Measurements from ENCODE around the gene CPNE5. TPM values are rescaled to one million over a fixed set of nuclear protein-coding genes. Genes with fewer than 3 reads are reported as not detected.

The CPNE5 gene
- total and polyA plus RNA-seq, 2 of the 4 experiments (the other 2 are of a cell fraction), result 0.07 TPM; not detected in 1

GRCh38 chr6:36777801-36778200 is 61.4 kb downstream of the CPNE5 start:
- Histone ChIP-seq H3K4ac (ENCODE audit: low read depth, low read length) (no peak overlapping the region), H3K18ac (ENCODE audit: low read depth, low read length) (no peak overlapping the region), H3K9ac (ENCODE audit: low read depth, low read length) (no peak overlapping the region), H3K4me3 (ENCODE audit: insufficient read depth, low read depth, low read length) (no peak overlapping the region), H2BK120ac (ENCODE audit: low read depth, low read length) (no peak overlapping the region), H2AK9ac (replicated peaks; ENCODE audit: low read depth, low read length, poor library complexity) (no peak overlapping the region), H3K23ac (ENCODE audit: low read depth, low read length) (no peak overlapping the region), H3K9me3 (ENCODE audit: control insufficient read depth, insufficient read depth, low read length) (no peaks in the 10 kb centered on the region), H3K79me1 (ENCODE audit: low read depth in 1 of 2, low read length in 2 of 2) (no peaks in the 10 kb centered on the region), H3K14ac (replicated peaks; ENCODE audit: low read depth, low read length) (no peak overlapping the region), H3K27me3 (ENCODE audit: control insufficient read depth, insufficient read depth, low read length) (peaks cover 44% of the 10 kb centered on the region), H2BK15ac (ENCODE audit: low read depth, low read length) (no peak overlapping the region), H4K8ac (ENCODE audit: low read depth in 2 of 2, low read length in 2 of 2) (no peak overlapping the region), H3K27ac (ENCODE audit: insufficient read depth, low read length) (no peak overlapping the region), H4K5ac (ENCODE audit: low read depth, low read length) (no peak overlapping the region), H2AFZ (replicated peaks; ENCODE audit: low read length, poor library complexity) (no peak overlapping the region), H4K91ac (ENCODE audit: insufficient read depth, low read depth, low read length) (no peak overlapping the region), H3K4me2 (ENCODE audit: low read depth, low read length) (no peak overlapping the region), H3K4me1 (ENCODE audit: control insufficient read depth, insufficient read depth, low read length) (no peaks in the 10 kb centered on the region), H2BK5ac (ENCODE audit: low read depth, low read length, poor library complexity, severe bottlenecking) (no peak overlapping the region), H3K36me3 (ENCODE audit: control insufficient read depth, insufficient read depth, low read length) (no peaks in the 10 kb centered on the region), H3K9me1 (ENCODE audit: insufficient read depth, low read length) (peaks cover 6% of the 10 kb centered on the region), H2BK20ac (ENCODE audit: low read depth, low read length) (no peak overlapping the region), H2AK5ac (ENCODE audit: low read depth, low read length) (no peak overlapping the region), H4K20me1 (ENCODE audit: insufficient read depth, low read length) (no peaks in the 10 kb centered on the region), H3K56ac (ENCODE audit: extremely low read depth, insufficient read depth, low read length) (no peak overlapping the region)
- DNase-seq (no peak), ATAC-seq (ENCODE audit: low read depth) (no peak)
- dilution Hi-C loops (cut with HindIII; ENCODE audit: low sequenced_read_pairs, unreplicated experiment), result no loop called here
- BruUV-seq (replicated peaks), result no TSS peak
- WGBS, 2 experiments (ENCODE audit: extremely low coverage in 2 of 2, insufficient read length in 1 of 2), result 57% methylated on average over 2 of the region's 5 CpGs; no CpG with 5 or more reads in 1 of the 2 experiments
- intact Hi-C loops (cut with micrococcal nuclease), result no loop called here
- in situ Hi-C loops (cut with MboI; ENCODE audit: low sequenced_read_pairs), result no loop called here
- ChIA-PET POLR2A (ENCODE audit: unreplicated experiment) (no interaction called here), CTCF (no interaction called here)
- TF ChIP-seq FOS (IDR thresholded peaks at IDR 0.05; ENCODE audit: low read depth, low read length) (no peak), POLR2A (IDR thresholded peaks at IDR 0.05; ENCODE audit: low read depth, low read length) (no peak)
